ENCODE results near the gene BNC1. TPM values are rescaled to one million over a fixed set of nuclear protein-coding genes. Genes with fewer than 3 reads are reported as not detected.

The BNC1 gene, protein sequence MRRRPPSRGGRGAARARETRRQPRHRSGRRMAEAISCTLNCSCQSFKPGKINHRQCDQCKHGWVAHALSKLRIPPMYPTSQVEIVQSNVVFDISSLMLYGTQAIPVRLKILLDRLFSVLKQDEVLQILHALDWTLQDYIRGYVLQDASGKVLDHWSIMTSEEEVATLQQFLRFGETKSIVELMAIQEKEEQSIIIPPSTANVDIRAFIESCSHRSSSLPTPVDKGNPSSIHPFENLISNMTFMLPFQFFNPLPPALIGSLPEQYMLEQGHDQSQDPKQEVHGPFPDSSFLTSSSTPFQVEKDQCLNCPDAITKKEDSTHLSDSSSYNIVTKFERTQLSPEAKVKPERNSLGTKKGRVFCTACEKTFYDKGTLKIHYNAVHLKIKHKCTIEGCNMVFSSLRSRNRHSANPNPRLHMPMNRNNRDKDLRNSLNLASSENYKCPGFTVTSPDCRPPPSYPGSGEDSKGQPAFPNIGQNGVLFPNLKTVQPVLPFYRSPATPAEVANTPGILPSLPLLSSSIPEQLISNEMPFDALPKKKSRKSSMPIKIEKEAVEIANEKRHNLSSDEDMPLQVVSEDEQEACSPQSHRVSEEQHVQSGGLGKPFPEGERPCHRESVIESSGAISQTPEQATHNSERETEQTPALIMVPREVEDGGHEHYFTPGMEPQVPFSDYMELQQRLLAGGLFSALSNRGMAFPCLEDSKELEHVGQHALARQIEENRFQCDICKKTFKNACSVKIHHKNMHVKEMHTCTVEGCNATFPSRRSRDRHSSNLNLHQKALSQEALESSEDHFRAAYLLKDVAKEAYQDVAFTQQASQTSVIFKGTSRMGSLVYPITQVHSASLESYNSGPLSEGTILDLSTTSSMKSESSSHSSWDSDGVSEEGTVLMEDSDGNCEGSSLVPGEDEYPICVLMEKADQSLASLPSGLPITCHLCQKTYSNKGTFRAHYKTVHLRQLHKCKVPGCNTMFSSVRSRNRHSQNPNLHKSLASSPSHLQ
- total RNA-seq (ENCODE audit: unreplicated experiment): 1.1 TPM
- long read RNA-seq: 0 reads

DNA sequence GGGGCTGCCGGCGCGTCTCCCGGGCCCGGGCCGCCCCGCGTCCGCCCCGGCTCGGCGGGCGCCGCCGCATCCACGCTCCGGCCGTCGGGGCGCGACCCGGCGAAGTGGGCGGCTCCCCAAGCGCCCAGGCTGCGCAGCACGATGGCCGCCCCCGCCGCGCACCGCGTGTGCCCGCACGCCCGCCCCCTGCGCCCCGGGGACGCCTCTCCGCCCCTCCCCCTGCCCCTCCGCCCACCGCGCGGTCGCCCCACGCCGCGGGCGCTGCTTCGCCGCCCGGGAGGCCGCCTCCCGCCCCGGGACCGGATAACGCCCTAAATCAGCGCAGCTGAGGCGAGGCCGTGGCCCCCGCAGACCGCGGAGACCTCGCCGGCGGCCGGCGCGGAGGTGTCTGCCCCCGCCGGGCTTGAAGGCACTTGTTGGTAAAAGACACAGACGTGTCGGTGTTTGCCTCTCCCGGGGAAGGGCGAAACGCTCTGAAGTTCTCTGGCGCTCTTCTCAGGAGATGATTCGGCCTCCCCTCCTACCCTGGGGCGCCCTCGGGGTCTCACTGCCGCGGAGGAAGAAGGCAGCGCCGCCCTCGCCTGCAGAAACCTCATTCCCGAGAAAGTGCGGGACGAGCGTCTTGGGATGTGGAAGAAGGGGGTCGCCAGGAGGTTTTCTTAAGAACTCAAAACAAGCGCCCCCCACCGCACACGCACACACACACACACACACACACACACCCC, at the start of gene BNC1:
TSS of gene BNC1 (minus strand) at position 106 of the 725 bp plus-strand sequence. CDS start at position 70, 36 bp downstream.
- peak; percentile 37 for DNase-seq

DNA sequence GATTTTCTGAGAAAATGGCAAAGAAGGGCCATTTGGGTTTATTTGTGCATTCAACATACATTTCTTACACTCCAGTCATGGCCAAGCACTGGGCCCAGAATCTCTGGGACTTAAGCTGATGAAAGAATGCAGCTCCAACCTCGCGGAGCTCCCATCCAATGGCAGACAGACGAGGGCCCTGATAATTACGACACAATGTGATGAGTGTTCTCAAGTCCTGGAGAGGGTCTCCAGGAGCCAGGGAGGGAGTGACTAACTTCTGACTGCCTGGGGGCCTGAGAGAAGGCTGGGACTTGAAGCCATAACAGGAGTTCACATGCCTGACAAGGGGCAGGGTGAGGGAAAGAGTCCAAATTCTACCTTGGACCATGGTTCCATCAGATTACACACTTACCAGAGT, 42.6 kb upstream of the BNC1 start:
- Mint-ChIP-seq H3K4me1 (ENCODE audit: low read depth, unreplicated experiment) (no peaks in the 10 kb centered on the region), H3K4me3 (ENCODE audit: unreplicated experiment) (no peak overlapping the region), H3K27ac (ENCODE audit: unreplicated experiment) (no peak overlapping the region), H3K36me3 (ENCODE audit: unreplicated experiment) (no peaks in the 10 kb centered on the region), H3K27me3 (ENCODE audit: unreplicated experiment) (no peaks in the 10 kb centered on the region), H3K9me3 (ENCODE audit: unreplicated experiment) (peaks cover 3% of the 10 kb centered on the region)
- TF ChIP-seq, protein P1, sequence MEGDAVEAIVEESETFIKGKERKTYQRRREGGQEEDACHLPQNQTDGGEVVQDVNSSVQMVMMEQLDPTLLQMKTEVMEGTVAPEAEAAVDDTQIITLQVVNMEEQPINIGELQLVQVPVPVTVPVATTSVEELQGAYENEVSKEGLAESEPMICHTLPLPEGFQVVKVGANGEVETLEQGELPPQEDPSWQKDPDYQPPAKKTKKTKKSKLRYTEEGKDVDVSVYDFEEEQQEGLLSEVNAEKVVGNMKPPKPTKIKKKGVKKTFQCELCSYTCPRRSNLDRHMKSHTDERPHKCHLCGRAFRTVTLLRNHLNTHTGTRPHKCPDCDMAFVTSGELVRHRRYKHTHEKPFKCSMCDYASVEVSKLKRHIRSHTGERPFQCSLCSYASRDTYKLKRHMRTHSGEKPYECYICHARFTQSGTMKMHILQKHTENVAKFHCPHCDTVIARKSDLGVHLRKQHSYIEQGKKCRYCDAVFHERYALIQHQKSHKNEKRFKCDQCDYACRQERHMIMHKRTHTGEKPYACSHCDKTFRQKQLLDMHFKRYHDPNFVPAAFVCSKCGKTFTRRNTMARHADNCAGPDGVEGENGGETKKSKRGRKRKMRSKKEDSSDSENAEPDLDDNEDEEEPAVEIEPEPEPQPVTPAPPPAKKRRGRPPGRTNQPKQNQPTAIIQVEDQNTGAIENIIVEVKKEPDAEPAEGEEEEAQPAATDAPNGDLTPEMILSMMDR (IDR thresholded peaks at IDR 0.05; ENCODE audit: partially characterized antibody, unreplicated experiment): no peak
- DNase-seq: no peak

More for the DNA sequence above, at the start of gene BNC1:
- H3K27ac Mint-ChIP-seq (ENCODE audit: unreplicated experiment): no peak within 1 kb of the TSS
- peaks cover 9% of the 10 kb centered on the region for H3K9me3 Mint-ChIP-seq (ENCODE audit: unreplicated experiment)
- H3K27me3 Mint-ChIP-seq (ENCODE audit: unreplicated experiment): peaks cover 20% of the 10 kb centered on the region
- TF ChIP-seq, protein P1 (IDR thresholded peaks at IDR 0.05; ENCODE audit: partially characterized antibody, unreplicated experiment): no peak
- H3K36me3 Mint-ChIP-seq (ENCODE audit: unreplicated experiment): peaks cover 6% of the 10 kb centered on the region
- peak within 1 kb of the TSS; percentile 91 for H3K4me3 Mint-ChIP-seq (ENCODE audit: unreplicated experiment)
- H3K4me1 Mint-ChIP-seq (ENCODE audit: low read depth, unreplicated experiment): peaks cover 14% of the 10 kb centered on the region

DNA sequence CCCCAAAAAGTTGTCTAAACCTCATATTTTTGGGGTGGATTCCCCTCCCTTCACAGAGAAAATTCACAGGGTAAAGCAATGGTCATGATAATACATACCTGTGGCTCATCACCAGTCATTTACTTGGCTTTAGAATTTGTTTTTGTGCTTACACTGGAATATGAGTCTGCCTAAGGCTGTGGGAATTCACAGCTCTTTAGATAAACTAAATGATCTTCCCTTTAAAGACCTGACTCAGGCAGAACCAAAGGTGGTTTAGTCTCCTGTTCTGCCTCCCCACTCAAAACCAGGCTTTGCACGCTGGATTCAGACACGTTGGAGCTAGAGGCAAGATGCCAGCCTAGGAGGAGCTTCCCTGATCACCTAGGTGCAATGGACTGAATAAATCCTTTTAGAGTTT, 40.3 kb upstream of the BNC1 start:
- no peak for DNase-seq
- no peak overlapping the region for H3K4me3 Mint-ChIP-seq (ENCODE audit: unreplicated experiment)
- no peaks in the 10 kb centered on the region for H3K4me1 Mint-ChIP-seq (ENCODE audit: low read depth, unreplicated experiment)
- peaks cover 2% of the 10 kb centered on the region for H3K9me3 Mint-ChIP-seq (ENCODE audit: unreplicated experiment)
- no peaks in the 10 kb centered on the region for H3K27me3 Mint-ChIP-seq (ENCODE audit: unreplicated experiment)
- no peaks in the 10 kb centered on the region for H3K36me3 Mint-ChIP-seq (ENCODE audit: unreplicated experiment)
- TF ChIP-seq, protein P1 (IDR thresholded peaks at IDR 0.05; ENCODE audit: partially characterized antibody, unreplicated experiment): no peak
- no peak overlapping the region for H3K27ac Mint-ChIP-seq (ENCODE audit: unreplicated experiment)

DNA sequence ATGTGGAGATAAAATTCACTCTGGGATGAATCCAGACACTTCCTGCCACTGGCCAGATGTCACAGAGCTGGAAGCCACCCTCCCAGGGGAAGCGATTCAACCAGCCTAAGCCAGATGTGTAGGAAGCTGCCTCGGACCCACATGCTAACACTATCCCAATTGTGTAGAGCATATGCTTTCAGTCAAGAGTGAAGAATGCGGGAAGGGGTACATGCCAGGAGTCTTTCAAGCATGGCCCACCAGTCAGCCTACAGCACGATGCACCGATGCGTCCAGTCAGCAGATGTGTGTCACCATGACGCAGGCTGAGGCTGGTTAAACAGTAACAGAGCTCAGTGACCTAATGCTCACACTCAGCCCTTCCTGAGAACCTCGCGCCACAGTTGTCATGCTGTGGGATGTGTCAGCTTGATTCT, 38.8 kb upstream of the BNC1 start:
- H3K4me1 Mint-ChIP-seq (ENCODE audit: low read depth, unreplicated experiment): no peaks in the 10 kb centered on the region

More for the DNA sequence above, 38.8 kb upstream of the BNC1 start:
- Mint-ChIP-seq H3K4me3 (ENCODE audit: unreplicated experiment) (no peak overlapping the region), H3K27me3 (ENCODE audit: unreplicated experiment) (no peaks in the 10 kb centered on the region), H3K27ac (ENCODE audit: unreplicated experiment) (no peak overlapping the region), H3K9me3 (ENCODE audit: unreplicated experiment) (peaks cover 2% of the 10 kb centered on the region), H3K36me3 (ENCODE audit: unreplicated experiment) (no peaks in the 10 kb centered on the region)
- DNase-seq: peak; percentile 26
- TF ChIP-seq, protein P1 (IDR thresholded peaks at IDR 0.05; ENCODE audit: partially characterized antibody, unreplicated experiment): no peak

All from glutamatergic neuron (in vitro differentiated cells).